H9 (cell line): Measurements from ENCODE around the gene KIF14. TPM values are rescaled to one million over a fixed set of nuclear protein-coding genes. Genes with fewer than 3 reads are reported as not detected.

ENCODE experiments used
- DNase-seq: peaks from one replicate; pipeline ENCODE4 v3.0.0-alpha.2; 2017
- H2AFZ ChIP-seq: one replicate; pipeline ENCODE4 v1.6.1; 2013; ENCODE audit warnings: mild to moderate bottlenecking, low read length, control low read depth, moderate library complexity
- H2AK5ac ChIP-seq: 2 replicates; pipeline ENCODE4 v1.6.1; 2013; ENCODE audit warnings: low read length, control low read depth, mixed read lengths; ENCODE audit not compliant: insufficient read length
- H2BK120ac ChIP-seq: one replicate; pipeline ENCODE4 v1.6.1; 2013; ENCODE audit warnings: low read depth, mild to moderate bottlenecking, low read length, control low read depth, inconsistent platforms; ENCODE audit not compliant: poor library complexity, severe bottlenecking
- H2BK12ac ChIP-seq: 2 replicates; pipeline ENCODE4 v1.6.1; 2013; ENCODE audit warnings: low read length, control low read depth, mixed read lengths, low read depth; ENCODE audit not compliant: insufficient read length
- H2BK15ac ChIP-seq: 2 replicates; pipeline ENCODE4 v1.6.1; 2013; ENCODE audit warnings: low read depth, low read length, control low read depth
- H2BK20ac ChIP-seq: one replicate; pipeline ENCODE4 v1.6.1; 2013; ENCODE audit warnings: low read depth, mild to moderate bottlenecking, low read length, control low read depth, inconsistent platforms; ENCODE audit not compliant: poor library complexity, severe bottlenecking
- H2BK5ac ChIP-seq: 2 replicates; pipeline ENCODE4 v1.6.1; 2013; ENCODE audit warnings: low read length, control low read depth, mixed read lengths; ENCODE audit not compliant: insufficient read length
- H3K14ac ChIP-seq: 2 replicates; pipeline ENCODE4 v1.6.1; 2013; ENCODE audit warnings: low read length, control low read depth; ENCODE audit not compliant: insufficient read depth
- H3K18ac ChIP-seq: 2 replicates; pipeline ENCODE4 v1.6.1; 2013; ENCODE audit warnings: low read depth, mild to moderate bottlenecking, mixed read lengths, low read length, control low read depth; ENCODE audit not compliant: insufficient read length
- H3K23ac ChIP-seq: 2 replicates; pipeline ENCODE4 v1.6.1; 2013; ENCODE audit warnings: low read length, control low read depth, mixed read lengths, low read depth; ENCODE audit not compliant: insufficient read length
- H3K23me2 ChIP-seq: 2 replicates; pipeline ENCODE4 v1.6.1; 2013; ENCODE audit warnings: low read depth, mild to moderate bottlenecking, mixed read lengths, low read length, control low read depth; ENCODE audit not compliant: insufficient read length, poor library complexity, severe bottlenecking
- H3K27ac ChIP-seq: 2 replicates; pipeline ENCODE4 v1.5.1; 2013; ENCODE audit warnings: low read length, control low read depth, mixed read lengths, low read depth; ENCODE audit not compliant: insufficient read length
- H3K27me3 ChIP-seq: 2 replicates; pipeline ENCODE4 v1.6.1; 2013; ENCODE audit warnings: low read length, control low read depth, inconsistent platforms; ENCODE audit not compliant: insufficient read depth
- H3K4ac ChIP-seq: 2 replicates; pipeline ENCODE4 v1.6.1; 2013; ENCODE audit warnings: low read depth, mild to moderate bottlenecking, control low read depth, inconsistent platforms, low read length, moderate library complexity
- H3K4me1 ChIP-seq: 2 replicates; pipeline ENCODE4 v1.6.1; 2013; ENCODE audit warnings: low read length, control low read depth, inconsistent platforms; ENCODE audit not compliant: insufficient read depth
- H3K4me2 ChIP-seq: 2 replicates; pipeline ENCODE4 v1.6.1; 2013; ENCODE audit warnings: low read length, control low read depth, mixed read lengths; ENCODE audit not compliant: insufficient read length, insufficient read depth
- H3K56ac ChIP-seq: 2 replicates; pipeline ENCODE4 v1.6.1; 2013; ENCODE audit warnings: low read depth, mild to moderate bottlenecking, mixed read lengths, low read length, control low read depth; ENCODE audit not compliant: insufficient read length
- H3K79me1 ChIP-seq: 2 replicates; pipeline ENCODE4 v1.6.1; 2013; ENCODE audit warnings: low read depth, mild to moderate bottlenecking, moderate library complexity, low read length, control low read depth, inconsistent platforms; ENCODE audit not compliant: insufficient read depth, poor library complexity, severe bottlenecking
- H3K79me2 ChIP-seq: 2 replicates; pipeline ENCODE4 v1.6.1; 2013; ENCODE audit warnings: low read length, control low read depth, inconsistent platforms; ENCODE audit not compliant: insufficient read depth
- H3K9ac ChIP-seq: 2 replicates; pipeline ENCODE4 v1.6.1; 2013; ENCODE audit warnings: low read length, control low read depth, mixed read lengths; ENCODE audit not compliant: insufficient read length; ENCODE audit errors: extremely low read depth
- H3K9me3 ChIP-seq: one replicate; pipeline ENCODE4 v1.6.1; 2013; ENCODE audit warnings: low read depth, low read length, inconsistent platforms; ENCODE audit not compliant: control insufficient read depth
- H3T11ph ChIP-seq: one replicate; pipeline ENCODE4 v1.6.1; 2013; ENCODE audit warnings: mild to moderate bottlenecking, low read length, control low read depth, inconsistent platforms
- H4K20me1 ChIP-seq: one replicate; pipeline ENCODE4 v1.6.1; 2013; ENCODE audit not compliant: control insufficient read depth, insufficient read length, insufficient read depth
- H4K5ac ChIP-seq: 2 replicates; pipeline ENCODE4 v1.6.1; 2013; ENCODE audit warnings: low read depth, mild to moderate bottlenecking, mixed read lengths, low read length, control low read depth; ENCODE audit not compliant: insufficient read length
- H4K8ac ChIP-seq: replicated peaks from 2 replicates; pipeline ENCODE4 v1.6.1; 2013; ENCODE audit warnings: low read length, control low read depth, mixed read lengths, low read depth; ENCODE audit not compliant: insufficient read length
- H4K91ac ChIP-seq: 2 replicates; pipeline ENCODE4 v1.6.1; 2013; ENCODE audit warnings: low read depth, mild to moderate bottlenecking, moderate library complexity, mixed read lengths, low read length, control low read depth; ENCODE audit not compliant: insufficient read length
- H3K27ac Mint-ChIP-seq, 3 experiments: 2 replicates in 2 of 3; 3 replicates in 1 of 3; pipeline ENCODE4 v1.8.0; 2020 to 2021; ENCODE audit warnings: mixed read lengths in 3 of 3, mild to moderate bottlenecking in 1 of 3, moderate library complexity in 1 of 3
- H3K27me3 Mint-ChIP-seq: 2 replicates; pipeline ENCODE4 v1.8.0; 2021; ENCODE audit warnings: low read depth, mild to moderate bottlenecking, moderate library complexity, mixed read lengths
- H3K36me3 Mint-ChIP-seq, 3 experiments: 2 replicates in 2 of 3; 3 replicates in 1 of 3; pipeline ENCODE4 v1.8.0; 2020 to 2021; ENCODE audit warnings: low read depth in 3 of 3, mixed read lengths in 3 of 3; ENCODE audit not compliant: insufficient read depth in 1 of 3
- H3K4me1 Mint-ChIP-seq, 2 experiments: 2 replicates each; pipeline ENCODE4 v1.8.0; 2020; ENCODE audit warnings: mixed read lengths in 2 of 2
- H3K4me3 Mint-ChIP-seq, 2 experiments: 2 replicates in 1 of 2; 3 replicates in 1 of 2; pipeline ENCODE4 v1.8.0; 2020 to 2021; ENCODE audit warnings: mild to moderate bottlenecking in 2 of 2, mixed read lengths in 2 of 2, moderate library complexity in 1 of 2
- H3K9me3 Mint-ChIP-seq, 2 experiments: 2 replicates in 1 of 2; 3 replicates in 1 of 2; pipeline ENCODE4 v1.8.0; 2020; ENCODE audit warnings: mild to moderate bottlenecking in 2 of 2, mixed read lengths in 2 of 2, moderate library complexity in 1 of 2
- CTCF ChIP-seq: fragments of 200-600 bp; sonication (generic); conservative IDR thresholded peaks from 3 replicates; pipeline ENCODE4 v1.8.0; 2021; ENCODE audit warnings: antibody characterized with exemption, mild to moderate bottlenecking
- WGBS: extraction: QIAGEN DNeasy Blood & Tissue Kit; methylation state at CpG from one replicate; pipeline ENCODE4 v1.1.7; 2013; ENCODE audit warnings: missing lambda C conversion rate, low lambda C conversion rate, mixed read lengths; ENCODE audit not compliant: insufficient read length; ENCODE audit errors: extremely low coverage; 5-methylcytosine and 5-hydroxymethylcytosine counted together
- total RNA-seq: library from RNA; stranded (reverse); gene quantifications from 2 replicates; pipeline ENCODE4 v1.2.1, GENCODE V29; 2021

Gene KIF14
- total RNA-seq, 1 experiment from 2014 or later = 18.2 TPM

- Histone ChIP-seq H3K14ac (no peak overlapping the region), H2AK5ac (no peak overlapping the region), H3K4me1 (no peaks in the 10 kb centered on the region), H3K9ac (no peak overlapping the region), H3K79me1 (no peaks in the 10 kb centered on the region), H4K91ac (no peak overlapping the region), H3K18ac (no peak overlapping the region), H2BK120ac (no peak overlapping the region), H3K4ac (no peak overlapping the region), H2BK15ac (no peak overlapping the region), H3T11ph (no peak overlapping the region), H3K56ac (no peak overlapping the region), H3K9me3 (no peaks in the 10 kb centered on the region), H3K27ac (no peak overlapping the region), H2BK12ac (no peak overlapping the region), H3K79me2 (no peaks in the 10 kb centered on the region), H4K20me1 (no peaks in the 10 kb centered on the region), H4K8ac (no peak overlapping the region), H2AFZ (no peak overlapping the region), H2BK5ac (no peak overlapping the region), H3K4me2 (no peak overlapping the region), H3K27me3 (no peaks in the 10 kb centered on the region), H3K23me2 (no peaks in the 10 kb centered on the region), H2BK20ac (no peak overlapping the region), H3K23ac (no peak overlapping the region), H4K5ac (no peak overlapping the region)
- TF ChIP-seq CTCF = no peak
- Mint-ChIP-seq H3K27me3 (no peaks in the 10 kb centered on the region), H3K9me3 (no peaks in the 10 kb centered on the region), H3K4me1 (peaks cover 9 to 13% of the 10 kb centered on the region in 2 experiments; a peak in 3 of 4 replicates), H3K36me3 (peaks cover 29 to 51% (median 50%) of the 10 kb centered on the region in 3 experiments; a peak in 6 of 7 replicates), H3K27ac (no peak overlapping the region), H3K4me3 (no peak overlapping the region)
- no CpG with 5 or more reads among the region's 1 CpG for WGBS
- DNase-seq = no peak
These were observed 31.8 kb upstream of the KIF14 start for GRCh38 chr1:200652378-200652777.
